H9 (cell line): ENCODE measurements around the gene TRIM2. TPM values are rescaled to one million over a fixed set of nuclear protein-coding genes. Genes with fewer than 3 reads are reported as not detected.
A peak's percentile ranks its signal among the peaks of the same experiment; 100 is the strongest.

Experiments used
- DNase-seq: peaks from one replicate; pipeline ENCODE4 v3.0.0-alpha.2; 2017
- H2AFZ ChIP-seq: one replicate; pipeline ENCODE4 v1.6.1; 2013; ENCODE audit warnings: mild to moderate bottlenecking, low read length, control low read depth, moderate library complexity
- H2AK5ac ChIP-seq: 2 replicates; pipeline ENCODE4 v1.6.1; 2013; ENCODE audit warnings: low read length, control low read depth, mixed read lengths; ENCODE audit not compliant: insufficient read length
- H2BK120ac ChIP-seq: one replicate; pipeline ENCODE4 v1.6.1; 2013; ENCODE audit warnings: low read depth, mild to moderate bottlenecking, low read length, control low read depth, inconsistent platforms; ENCODE audit not compliant: poor library complexity, severe bottlenecking
- H2BK12ac ChIP-seq: 2 replicates; pipeline ENCODE4 v1.6.1; 2013; ENCODE audit warnings: low read length, control low read depth, mixed read lengths, low read depth; ENCODE audit not compliant: insufficient read length
- H2BK15ac ChIP-seq: 2 replicates; pipeline ENCODE4 v1.6.1; 2013; ENCODE audit warnings: low read depth, low read length, control low read depth
- H2BK20ac ChIP-seq: one replicate; pipeline ENCODE4 v1.6.1; 2013; ENCODE audit warnings: low read depth, mild to moderate bottlenecking, low read length, control low read depth, inconsistent platforms; ENCODE audit not compliant: poor library complexity, severe bottlenecking
- H2BK5ac ChIP-seq: 2 replicates; pipeline ENCODE4 v1.6.1; 2013; ENCODE audit warnings: low read length, control low read depth, mixed read lengths; ENCODE audit not compliant: insufficient read length
- H3K14ac ChIP-seq: 2 replicates; pipeline ENCODE4 v1.6.1; 2013; ENCODE audit warnings: low read length, control low read depth; ENCODE audit not compliant: insufficient read depth
- H3K18ac ChIP-seq: 2 replicates; pipeline ENCODE4 v1.6.1; 2013; ENCODE audit warnings: low read depth, mild to moderate bottlenecking, mixed read lengths, low read length, control low read depth; ENCODE audit not compliant: insufficient read length
- H3K23ac ChIP-seq: 2 replicates; pipeline ENCODE4 v1.6.1; 2013; ENCODE audit warnings: low read length, control low read depth, mixed read lengths, low read depth; ENCODE audit not compliant: insufficient read length
- H3K23me2 ChIP-seq: 2 replicates; pipeline ENCODE4 v1.6.1; 2013; ENCODE audit warnings: low read depth, mild to moderate bottlenecking, mixed read lengths, low read length, control low read depth; ENCODE audit not compliant: insufficient read length, poor library complexity, severe bottlenecking
- H3K27ac ChIP-seq: 2 replicates; pipeline ENCODE4 v1.5.1; 2013; ENCODE audit warnings: low read length, control low read depth, mixed read lengths, low read depth; ENCODE audit not compliant: insufficient read length
- H3K27me3 ChIP-seq: 2 replicates; pipeline ENCODE4 v1.6.1; 2013; ENCODE audit warnings: low read length, control low read depth, inconsistent platforms; ENCODE audit not compliant: insufficient read depth
- H3K4ac ChIP-seq: 2 replicates; pipeline ENCODE4 v1.6.1; 2013; ENCODE audit warnings: low read depth, mild to moderate bottlenecking, control low read depth, inconsistent platforms, low read length, moderate library complexity
- H3K4me1 ChIP-seq: 2 replicates; pipeline ENCODE4 v1.6.1; 2013; ENCODE audit warnings: low read length, control low read depth, inconsistent platforms; ENCODE audit not compliant: insufficient read depth
- H3K4me2 ChIP-seq: 2 replicates; pipeline ENCODE4 v1.6.1; 2013; ENCODE audit warnings: low read length, control low read depth, mixed read lengths; ENCODE audit not compliant: insufficient read length, insufficient read depth
- H3K56ac ChIP-seq: 2 replicates; pipeline ENCODE4 v1.6.1; 2013; ENCODE audit warnings: low read depth, mild to moderate bottlenecking, mixed read lengths, low read length, control low read depth; ENCODE audit not compliant: insufficient read length
- H3K79me1 ChIP-seq: 2 replicates; pipeline ENCODE4 v1.6.1; 2013; ENCODE audit warnings: low read depth, mild to moderate bottlenecking, moderate library complexity, low read length, control low read depth, inconsistent platforms; ENCODE audit not compliant: insufficient read depth, poor library complexity, severe bottlenecking
- H3K79me2 ChIP-seq: 2 replicates; pipeline ENCODE4 v1.6.1; 2013; ENCODE audit warnings: low read length, control low read depth, inconsistent platforms; ENCODE audit not compliant: insufficient read depth
- H3K9ac ChIP-seq: 2 replicates; pipeline ENCODE4 v1.6.1; 2013; ENCODE audit warnings: low read length, control low read depth, mixed read lengths; ENCODE audit not compliant: insufficient read length; ENCODE audit errors: extremely low read depth
- H3K9me3 ChIP-seq: one replicate; pipeline ENCODE4 v1.6.1; 2013; ENCODE audit warnings: low read depth, low read length, inconsistent platforms; ENCODE audit not compliant: control insufficient read depth
- H3T11ph ChIP-seq: one replicate; pipeline ENCODE4 v1.6.1; 2013; ENCODE audit warnings: mild to moderate bottlenecking, low read length, control low read depth, inconsistent platforms
- H4K20me1 ChIP-seq: one replicate; pipeline ENCODE4 v1.6.1; 2013; ENCODE audit not compliant: control insufficient read depth, insufficient read length, insufficient read depth
- H4K5ac ChIP-seq: 2 replicates; pipeline ENCODE4 v1.6.1; 2013; ENCODE audit warnings: low read depth, mild to moderate bottlenecking, mixed read lengths, low read length, control low read depth; ENCODE audit not compliant: insufficient read length
- H4K8ac ChIP-seq: replicated peaks from 2 replicates; pipeline ENCODE4 v1.6.1; 2013; ENCODE audit warnings: low read length, control low read depth, mixed read lengths, low read depth; ENCODE audit not compliant: insufficient read length
- H4K91ac ChIP-seq: 2 replicates; pipeline ENCODE4 v1.6.1; 2013; ENCODE audit warnings: low read depth, mild to moderate bottlenecking, moderate library complexity, mixed read lengths, low read length, control low read depth; ENCODE audit not compliant: insufficient read length
- H3K27ac Mint-ChIP-seq, 3 experiments: 2 replicates in 2 of 3; 3 replicates in 1 of 3; pipeline ENCODE4 v1.8.0; 2020 to 2021; ENCODE audit warnings: mixed read lengths in 3 of 3, mild to moderate bottlenecking in 1 of 3, moderate library complexity in 1 of 3
- H3K27me3 Mint-ChIP-seq: 2 replicates; pipeline ENCODE4 v1.8.0; 2021; ENCODE audit warnings: low read depth, mild to moderate bottlenecking, moderate library complexity, mixed read lengths
- H3K36me3 Mint-ChIP-seq, 3 experiments: 2 replicates in 2 of 3; 3 replicates in 1 of 3; pipeline ENCODE4 v1.8.0; 2020 to 2021; ENCODE audit warnings: low read depth in 3 of 3, mixed read lengths in 3 of 3; ENCODE audit not compliant: insufficient read depth in 1 of 3
- H3K4me1 Mint-ChIP-seq, 2 experiments: 2 replicates each; pipeline ENCODE4 v1.8.0; 2020; ENCODE audit warnings: mixed read lengths in 2 of 2
- H3K4me3 Mint-ChIP-seq, 2 experiments: 2 replicates in 1 of 2; 3 replicates in 1 of 2; pipeline ENCODE4 v1.8.0; 2020 to 2021; ENCODE audit warnings: mild to moderate bottlenecking in 2 of 2, mixed read lengths in 2 of 2, moderate library complexity in 1 of 2
- H3K9me3 Mint-ChIP-seq, 2 experiments: 2 replicates in 1 of 2; 3 replicates in 1 of 2; pipeline ENCODE4 v1.8.0; 2020; ENCODE audit warnings: mild to moderate bottlenecking in 2 of 2, mixed read lengths in 2 of 2, moderate library complexity in 1 of 2
- CTCF ChIP-seq: fragments of 200-600 bp; sonication (generic); conservative IDR thresholded peaks from 3 replicates; pipeline ENCODE4 v1.8.0; 2021; ENCODE audit warnings: antibody characterized with exemption, mild to moderate bottlenecking
- WGBS: extraction: QIAGEN DNeasy Blood & Tissue Kit; methylation state at CpG from one replicate; pipeline ENCODE4 v1.1.7; 2013; ENCODE audit warnings: missing lambda C conversion rate, low lambda C conversion rate, mixed read lengths; ENCODE audit not compliant: insufficient read length; ENCODE audit errors: extremely low coverage; 5-methylcytosine and 5-hydroxymethylcytosine counted together
- total RNA-seq: library from RNA; stranded (reverse); gene quantifications from 2 replicates; pipeline ENCODE4 v1.2.1, GENCODE V29; 2021

The TRIM2 gene
- total RNA-seq, 1 experiment from 2014 or later: 28.9 TPM

- no peak overlapping the region for H3K18ac ChIP-seq
- no peak overlapping the region; a peak in 1 of 5 replicates for H3K4me3 Mint-ChIP-seq
- H3T11ph ChIP-seq: no peak overlapping the region
- H3K9me3 ChIP-seq: no peaks in the 10 kb centered on the region
- peaks cover 3% of the 10 kb centered on the region; the same call in 1 of the 2 replicates for H3K27me3 Mint-ChIP-seq
- H2AK5ac ChIP-seq: no peak overlapping the region
- no peak overlapping the region for H3K56ac ChIP-seq
- H3K36me3 Mint-ChIP-seq: peaks cover 0 to 4% (median 0%) of the 10 kb centered on the region in 3 experiments; a peak in 1 of 7 replicates
- no peaks in the 10 kb centered on the region for H3K27me3 ChIP-seq
- 0 out of 2 replicates have a peak, but pooled peaks cover 2% of the 10 kb centered on the region for H3K4me1 ChIP-seq
- H3K14ac ChIP-seq: no peak overlapping the region
- H3K23ac ChIP-seq: no peak overlapping the region
- no peak overlapping the region for H3K4ac ChIP-seq
- H3K4me2 ChIP-seq: no peak overlapping the region
- DNase-seq: no peak
- no peaks in the 10 kb centered on the region for H4K20me1 ChIP-seq
- H2BK20ac ChIP-seq: no peak overlapping the region
- H3K4me1 Mint-ChIP-seq: peaks cover 9 to 17% of the 10 kb centered on the region in 2 experiments
- H3K79me2 ChIP-seq: no peaks in the 10 kb centered on the region
- H4K5ac ChIP-seq: no peak overlapping the region
- no peaks in the 10 kb centered on the region for H3K79me1 ChIP-seq
- WGBS: no CpG with 5 or more reads among the region's 5 CpGs
- no peak overlapping the region for H4K91ac ChIP-seq
- 0 out of 7 replicates have a peak overlapping the region, but pooled peaks of 1 of the 3 experiments have one; percentile 45 for H3K27ac Mint-ChIP-seq
- no peak for TF ChIP-seq CTCF
- H3K9me3 Mint-ChIP-seq: no peaks in the 10 kb centered on the region
- H2BK12ac ChIP-seq: no peak overlapping the region
- no peak overlapping the region for H2BK15ac ChIP-seq
- no peak overlapping the region for H2BK5ac ChIP-seq
- H3K27ac ChIP-seq: no peak overlapping the region
- H3K9ac ChIP-seq: no peak overlapping the region
- no peak overlapping the region for H2AFZ ChIP-seq
- peaks cover 10% of the 10 kb centered on the region for H3K23me2 ChIP-seq
- H4K8ac ChIP-seq: no peak overlapping the region
- no peak overlapping the region for H2BK120ac ChIP-seq
Measured at GRCh38 chr4:153341575-153342090, 137.4 kb downstream of the TRIM2 start.
